ENCODE measurements around the gene NID1.
"Not testable (repeated sequence)": the region's sequence is repeated elsewhere in the genome, so short reads cannot be mapped to it uniquely, and the experiment has no call there.

Gene NID1

GRCh38 chr1:236092899-236093298 lies 28.0 kb upstream of the NID1 start:
- DNase-seq (ENCODE audit: low read depth) = no peak

- no peak for DNase-seq (ENCODE audit: low read depth)
These were observed 27.0 kb upstream of the NID1 start for GRCh38 chr1:236091933-236092318.

GRCh38 chr1:236090741-236091147 lies 25.9 kb upstream of the NID1 start:
- DNase-seq (ENCODE audit: low read depth) = no peak

- DNase-seq (ENCODE audit: low read depth) = no peak
These were observed 24.3 kb upstream of the NID1 start for GRCh38 chr1:236089046-236089773.

GRCh38 chr1:236086537-236086936 lies 21.6 kb upstream of the NID1 start:
- no peak for DNase-seq (ENCODE audit: low read depth)

- no peak for DNase-seq (ENCODE audit: low read depth)
These were observed 20.8 kb upstream of the NID1 start for GRCh38 chr1:236085545-236086159.

GRCh38 chr1:236084386-236084730 lies 19.5 kb upstream of the NID1 start:
- DNase-seq (ENCODE audit: low read depth) = no peak

GRCh38 chr1:236083650-236084385 lies 18.9 kb upstream of the NID1 start:
- no peak for DNase-seq (ENCODE audit: low read depth)

GRCh38 chr1:236082526-236082925 lies 17.6 kb upstream of the NID1 start:
- DNase-seq (ENCODE audit: low read depth) = no peak

- DNase-seq (ENCODE audit: low read depth) = no peak
These were observed 16.8 kb upstream of the NID1 start for GRCh38 chr1:236081546-236082227.

GRCh38 chr1:236079703-236080102 lies 14.8 kb upstream of the NID1 start:
- no peak for DNase-seq (ENCODE audit: low read depth)

GRCh38 chr1:236078993-236079392 lies 14.1 kb upstream of the NID1 start:
- DNase-seq (ENCODE audit: low read depth) = no peak

- DNase-seq (ENCODE audit: low read depth) = not testable (repeated sequence)
These were observed 13.2 kb upstream of the NID1 start for GRCh38 chr1:236078077-236078476.

- no peak for DNase-seq (ENCODE audit: low read depth)
These were observed 11.0 kb upstream of the NID1 start for GRCh38 chr1:236075848-236076247.

GRCh38 chr1:236073307-236073897 lies 8.5 kb upstream of the NID1 start:
- no peak for DNase-seq (ENCODE audit: low read depth)

GRCh38 chr1:236072001-236072400 lies 7.1 kb upstream of the NID1 start:
- no peak for DNase-seq (ENCODE audit: low read depth)

GRCh38 chr1:236070753-236071152 lies 5.9 kb upstream of the NID1 start:
- no peak for DNase-seq (ENCODE audit: low read depth)

GRCh38 chr1:236069796-236070195 lies 4.9 kb upstream of the NID1 start:
- DNase-seq (ENCODE audit: low read depth) = no peak

- DNase-seq (ENCODE audit: low read depth) = no peak
These were observed 3.1 kb upstream of the NID1 start for GRCh38 chr1:236067854-236068454.

- no peak for DNase-seq (ENCODE audit: low read depth)
These were observed 2.0 kb upstream of the NID1 start for GRCh38 chr1:236066828-236067386.

- no peak for DNase-seq (ENCODE audit: low read depth)
These were observed 1.2 kb upstream of the NID1 start for GRCh38 chr1:236066054-236066453.
